Endodermal cell (in vitro differentiated cells): ENCODE data around the gene CHN2. TPM values are rescaled to one million over a fixed set of nuclear protein-coding genes. Genes with fewer than 3 reads are reported as not detected.

Experiments used
- DNase-seq: peaks from one replicate; pipeline ENCODE4 v3.0.0-alpha.2; 2017
- H3K27ac ChIP-seq: 2 replicates; pipeline ENCODE4 v1.5.1; 2013; ENCODE audit warnings: mild to moderate bottlenecking, low read depth, low read length, moderate library complexity
- H3K27me3 ChIP-seq: 2 replicates; pipeline ENCODE4 v1.6.1; 2013; ENCODE audit warnings: mild to moderate bottlenecking, low read length, moderate library complexity; ENCODE audit not compliant: insufficient read depth, control insufficient read depth, poor library complexity, severe bottlenecking
- H3K36me3 ChIP-seq: 2 replicates; pipeline ENCODE4 v1.7.0; 2013; ENCODE audit warnings: mild to moderate bottlenecking, low read length, moderate library complexity; ENCODE audit not compliant: control insufficient read depth, insufficient read depth
- H3K4me1 ChIP-seq: one replicate; pipeline ENCODE4 v1.7.0; 2013; ENCODE audit warnings: low read length; ENCODE audit not compliant: control insufficient read depth, insufficient read depth
- H3K4me3 ChIP-seq: 2 replicates; pipeline ENCODE4 v1.5.1; 2013; ENCODE audit warnings: mild to moderate bottlenecking, low read length, moderate library complexity
- H3K9ac ChIP-seq: 2 replicates; pipeline ENCODE4 v1.6.1; 2013; ENCODE audit warnings: mild to moderate bottlenecking, low read length, moderate library complexity; ENCODE audit not compliant: poor library complexity, severe bottlenecking; ENCODE audit errors: extremely low read depth
- H3K9me3 ChIP-seq: 2 replicates; pipeline ENCODE4 v1.6.1; 2013; ENCODE audit warnings: mild to moderate bottlenecking, low read length, moderate library complexity; ENCODE audit not compliant: control insufficient read depth
- H3K27ac Mint-ChIP-seq: 2 replicates; pipeline ENCODE4 v1.8.0; 2020; ENCODE audit warnings: mixed read lengths
- H3K27me3 Mint-ChIP-seq: 2 replicates; pipeline ENCODE4 v1.8.0; 2021; ENCODE audit warnings: mild to moderate bottlenecking, mixed read lengths; ENCODE audit not compliant: insufficient read depth
- H3K36me3 Mint-ChIP-seq: 2 replicates; pipeline ENCODE4 v1.8.0; 2020; ENCODE audit warnings: low read depth, mixed read lengths
- H3K4me1 Mint-ChIP-seq: 2 replicates; pipeline ENCODE4 v1.8.0; 2020; ENCODE audit warnings: mixed read lengths
- H3K4me3 Mint-ChIP-seq: 2 replicates; pipeline ENCODE4 v1.8.0; 2020; ENCODE audit warnings: mild to moderate bottlenecking, moderate library complexity, mixed read lengths
- H3K9me3 Mint-ChIP-seq: 2 replicates; pipeline ENCODE4 v1.8.0; 2020; ENCODE audit warnings: mild to moderate bottlenecking, mixed read lengths
- WGBS, 2 experiments: methylation state at CpG; one replicate each; pipeline versions ENCODE4 v1.1.5 to v1.1.7; 2013; ENCODE audit warnings: missing lambda C conversion rate in 2 of 2, mixed read lengths in 1 of 2; ENCODE audit not compliant: insufficient coverage in 1 of 2, insufficient read length in 1 of 2; 5-methylcytosine and 5-hydroxymethylcytosine counted together
- total RNA-seq, 2 donors: library from RNA; stranded (reverse); fragmentation: NEBNext Ultra II Directional in 1 of 2; extraction: Animal tissue kit (Norgen Biotek cat#: 25700) in 1 of 2; gene quantifications; 2 replicates in 1 of 2; 3 replicates in 1 of 2; pipeline ENCODE4 v1.2.1, GENCODE V29; 2021
- TF ChIP-seq, protein P1 (sequence below): fragments of 200-600 bp; sonication (generic); conservative IDR thresholded peaks from 2 replicates; pipeline ENCODE4 v1.5.0; 2021; ENCODE audit warnings: antibody characterized with exemption, mild to moderate bottlenecking

Gene CHN2
- total RNA-seq, 2 donors from 2014 or later: 14.0 to 14.1 TPM

DNA sequence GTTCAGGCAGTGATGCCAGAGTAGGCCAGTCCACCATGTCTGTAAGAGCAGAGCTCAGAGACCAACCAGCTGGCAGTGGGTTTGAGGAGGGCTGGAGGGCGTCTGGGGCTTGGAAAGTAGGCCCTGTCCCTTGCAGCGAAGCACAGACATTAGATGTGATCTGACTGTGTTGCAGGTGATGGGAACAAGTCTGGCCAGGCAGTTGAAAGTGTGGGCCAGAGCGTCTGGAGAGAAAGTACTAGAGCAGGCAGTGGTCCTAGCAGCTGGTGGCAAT, 53.3 kb downstream of the CHN2 start:
- Histone ChIP-seq H3K4me3 (no peak overlapping the region), H3K27me3 (no peaks in the 10 kb centered on the region), H3K36me3 (no peaks in the 10 kb centered on the region), H3K4me1 (no peaks in the 10 kb centered on the region), H3K9me3 (no peaks in the 10 kb centered on the region), H3K27ac (no peak overlapping the region), H3K9ac (no peak overlapping the region)
- H3K4me1 Mint-ChIP-seq: peaks cover 8% of the 10 kb centered on the region
- H3K9me3 Mint-ChIP-seq: no peaks in the 10 kb centered on the region
- TF ChIP-seq, protein P1, sequence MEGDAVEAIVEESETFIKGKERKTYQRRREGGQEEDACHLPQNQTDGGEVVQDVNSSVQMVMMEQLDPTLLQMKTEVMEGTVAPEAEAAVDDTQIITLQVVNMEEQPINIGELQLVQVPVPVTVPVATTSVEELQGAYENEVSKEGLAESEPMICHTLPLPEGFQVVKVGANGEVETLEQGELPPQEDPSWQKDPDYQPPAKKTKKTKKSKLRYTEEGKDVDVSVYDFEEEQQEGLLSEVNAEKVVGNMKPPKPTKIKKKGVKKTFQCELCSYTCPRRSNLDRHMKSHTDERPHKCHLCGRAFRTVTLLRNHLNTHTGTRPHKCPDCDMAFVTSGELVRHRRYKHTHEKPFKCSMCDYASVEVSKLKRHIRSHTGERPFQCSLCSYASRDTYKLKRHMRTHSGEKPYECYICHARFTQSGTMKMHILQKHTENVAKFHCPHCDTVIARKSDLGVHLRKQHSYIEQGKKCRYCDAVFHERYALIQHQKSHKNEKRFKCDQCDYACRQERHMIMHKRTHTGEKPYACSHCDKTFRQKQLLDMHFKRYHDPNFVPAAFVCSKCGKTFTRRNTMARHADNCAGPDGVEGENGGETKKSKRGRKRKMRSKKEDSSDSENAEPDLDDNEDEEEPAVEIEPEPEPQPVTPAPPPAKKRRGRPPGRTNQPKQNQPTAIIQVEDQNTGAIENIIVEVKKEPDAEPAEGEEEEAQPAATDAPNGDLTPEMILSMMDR: no peak
- no peak overlapping the region for H3K27ac Mint-ChIP-seq
- H3K27me3 Mint-ChIP-seq: no peaks in the 10 kb centered on the region
- no peaks in the 10 kb centered on the region for H3K36me3 Mint-ChIP-seq
- 88 to 100% methylated on average over 1 to 3 of the region's 3 CpGs for WGBS, 2 experiments
- no peak overlapping the region for H3K4me3 Mint-ChIP-seq
- no peak for DNase-seq

DNA sequence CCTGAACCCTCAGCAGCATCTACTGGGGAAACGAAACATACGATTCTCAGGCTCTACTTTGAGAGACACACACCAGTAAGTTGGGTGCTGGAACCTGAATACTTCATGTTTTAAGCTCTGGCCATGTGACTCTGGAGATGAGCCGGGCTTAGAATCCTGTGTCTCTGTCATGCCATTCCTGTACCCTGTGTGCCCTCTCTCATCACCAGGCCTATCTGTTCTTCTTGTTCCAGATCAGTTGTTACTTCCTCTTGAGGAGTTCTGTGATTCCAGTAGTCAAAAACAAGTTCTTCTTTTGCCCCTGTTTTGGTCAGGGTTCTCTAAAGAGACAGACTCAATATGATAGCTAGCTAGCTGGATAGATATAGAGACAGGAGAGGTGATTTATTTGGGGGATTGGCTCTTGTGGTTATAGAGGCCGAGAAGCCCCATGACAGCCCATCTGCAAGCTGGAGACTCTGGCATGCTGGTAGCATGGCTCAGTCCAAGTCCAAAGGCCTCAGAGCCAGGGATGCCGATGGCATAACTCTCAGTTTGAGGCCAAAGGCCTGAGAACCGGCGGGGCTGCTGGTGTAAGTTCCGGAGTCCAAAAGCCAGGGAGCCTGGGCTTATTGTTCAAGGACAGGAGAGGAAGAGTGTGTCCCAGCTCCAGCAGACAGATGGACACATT, 54.3 kb downstream of the CHN2 start:
- TF ChIP-seq, protein P1: no peak
- Histone ChIP-seq H3K9me3 (no peaks in the 10 kb centered on the region), H3K36me3 (no peaks in the 10 kb centered on the region), H3K27ac (no peak overlapping the region), H3K27me3 (no peaks in the 10 kb centered on the region), H3K4me1 (no peaks in the 10 kb centered on the region), H3K4me3 (no peak overlapping the region), H3K9ac (no peak overlapping the region)
- Mint-ChIP-seq H3K27me3 (no peaks in the 10 kb centered on the region), H3K4me1 (peaks cover 3% of the 10 kb centered on the region), H3K27ac (no peak overlapping the region), H3K4me3 (no peak overlapping the region), H3K36me3 (peaks cover 4% of the 10 kb centered on the region), H3K9me3 (no peaks in the 10 kb centered on the region)
- DNase-seq: no peak
- 85 to 91% methylated on average over 5 to 8 of the region's 8 CpGs for WGBS, 2 experiments

DNA sequence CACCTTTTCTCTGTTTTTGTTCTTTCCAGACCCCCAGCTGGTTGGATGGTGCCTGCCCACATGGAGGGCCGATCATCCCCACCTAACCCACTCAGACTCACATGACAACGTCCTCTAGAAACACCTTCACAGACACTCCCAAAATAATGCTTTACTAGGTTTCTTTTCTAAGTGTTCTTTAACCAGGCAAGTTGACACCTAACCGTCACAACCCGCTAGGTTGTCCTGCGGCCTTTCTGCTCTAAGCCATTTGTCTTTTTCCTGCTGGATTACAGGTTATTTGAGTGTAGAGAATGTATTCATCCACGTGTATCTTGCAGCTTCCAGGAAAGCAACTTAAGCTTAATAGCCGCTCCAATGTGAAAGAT, 54.8 kb downstream of the CHN2 start:
- no peaks in the 10 kb centered on the region for H3K4me1 ChIP-seq
- no peak overlapping the region for H3K27ac ChIP-seq
- no peak overlapping the region for H3K4me3 ChIP-seq
- no peaks in the 10 kb centered on the region for H3K4me1 Mint-ChIP-seq
- H3K36me3 Mint-ChIP-seq: peaks cover 4% of the 10 kb centered on the region
- H3K9me3 Mint-ChIP-seq: no peaks in the 10 kb centered on the region
- no peaks in the 10 kb centered on the region for H3K27me3 Mint-ChIP-seq
- DNase-seq: no peak
- 94 to 97% methylated on average over 2 to 7 of the region's 7 CpGs for WGBS, 2 experiments
- TF ChIP-seq, protein P1: no peak
- H3K27ac Mint-ChIP-seq: no peak overlapping the region
- H3K36me3 ChIP-seq: no peaks in the 10 kb centered on the region
- H3K9me3 ChIP-seq: no peaks in the 10 kb centered on the region
- no peak overlapping the region for H3K9ac ChIP-seq
- H3K27me3 ChIP-seq: no peaks in the 10 kb centered on the region
- no peak overlapping the region for H3K4me3 Mint-ChIP-seq
